Vagina (tissue), 2 donors: ENCODE measurements around the gene HS6ST2.

Experiments used
- POLR2A ChIP-seq, 2 donors: fragments of 450-650 bp; IDR thresholded peaks; one replicate each; pipeline ENCODE4 v1.6.1; 2017; ENCODE audit warnings: antibody characterized with exemption in 2 of 2, mild to moderate bottlenecking in 2 of 2, moderate library complexity in 2 of 2
- POLR2AphosphoS5 ChIP-seq, 2 donors: sonication (generic); formaldehyde crosslinking; IDR thresholded peaks; one replicate each; pipeline ENCODE4 v1.9.0; 2017; ENCODE audit warnings: antibody characterized with exemption in 2 of 2, mild to moderate bottlenecking in 2 of 2, low read depth in 1 of 2; ENCODE audit not compliant: insufficient read depth in 1 of 2
- TF ChIP-seq, protein P1 (sequence below), 3 experiments: fragments of 450-650 bp in 2 of 3; fragments of 200-600 bp in 1 of 3; sonication (generic) in 1 of 3; IDR thresholded peaks; one replicate each; pipeline ENCODE4 v1.5.1; 2017 to 2019; ENCODE audit warnings: antibody characterized with exemption in 3 of 3, mild to moderate bottlenecking in 2 of 3, moderate library complexity in 2 of 3

GRCh38 chrX:132774010-132774714 is 184.3 kb downstream of the HS6ST2 start:
- TF ChIP-seq, protein P1, sequence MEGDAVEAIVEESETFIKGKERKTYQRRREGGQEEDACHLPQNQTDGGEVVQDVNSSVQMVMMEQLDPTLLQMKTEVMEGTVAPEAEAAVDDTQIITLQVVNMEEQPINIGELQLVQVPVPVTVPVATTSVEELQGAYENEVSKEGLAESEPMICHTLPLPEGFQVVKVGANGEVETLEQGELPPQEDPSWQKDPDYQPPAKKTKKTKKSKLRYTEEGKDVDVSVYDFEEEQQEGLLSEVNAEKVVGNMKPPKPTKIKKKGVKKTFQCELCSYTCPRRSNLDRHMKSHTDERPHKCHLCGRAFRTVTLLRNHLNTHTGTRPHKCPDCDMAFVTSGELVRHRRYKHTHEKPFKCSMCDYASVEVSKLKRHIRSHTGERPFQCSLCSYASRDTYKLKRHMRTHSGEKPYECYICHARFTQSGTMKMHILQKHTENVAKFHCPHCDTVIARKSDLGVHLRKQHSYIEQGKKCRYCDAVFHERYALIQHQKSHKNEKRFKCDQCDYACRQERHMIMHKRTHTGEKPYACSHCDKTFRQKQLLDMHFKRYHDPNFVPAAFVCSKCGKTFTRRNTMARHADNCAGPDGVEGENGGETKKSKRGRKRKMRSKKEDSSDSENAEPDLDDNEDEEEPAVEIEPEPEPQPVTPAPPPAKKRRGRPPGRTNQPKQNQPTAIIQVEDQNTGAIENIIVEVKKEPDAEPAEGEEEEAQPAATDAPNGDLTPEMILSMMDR (IDR thresholded peaks at IDR 0.05): no peak
- TF ChIP-seq POLR2AphosphoS5 (IDR thresholded peaks at IDR 0.05; ENCODE audit: insufficient read depth in 1 of 2, low read depth in 1 of 2): no peak
- TF ChIP-seq POLR2A (IDR thresholded peaks at IDR 0.05): no peak
